ENCODE results near the gene C1orf74. TPM values are rescaled to one million over a fixed set of nuclear protein-coding genes. Genes with fewer than 3 reads are reported as not detected.

The C1orf74 gene
- total RNA-seq, 1 experiment from 2014 or later = 4.0 TPM

DNA sequence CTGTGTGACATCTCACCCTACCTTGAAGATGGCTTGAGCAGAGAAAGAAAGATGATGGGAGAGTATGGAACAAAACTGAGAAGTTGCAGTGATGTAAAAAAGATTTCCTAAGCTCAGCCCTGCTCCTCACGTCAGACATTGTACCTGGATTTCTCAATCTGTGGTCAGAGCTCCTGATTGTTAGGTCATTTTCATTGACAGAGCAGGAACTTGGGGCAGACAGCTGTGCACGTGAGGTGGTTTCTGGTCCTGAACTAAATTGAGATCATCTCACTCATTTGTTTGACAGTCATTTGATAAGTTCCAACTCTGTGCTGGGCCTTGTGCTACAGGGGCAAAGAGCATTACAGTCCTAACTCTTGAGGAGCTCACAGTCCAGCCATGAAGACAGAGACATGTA lies 18.3 kb downstream of the C1orf74 start:
- no peak overlapping the region for H3K4me2 ChIP-seq (ENCODE audit: low read depth, low read length, poor library complexity, severe bottlenecking)
- H3K4me1 ChIP-seq (ENCODE audit: low read length) = no peaks in the 10 kb centered on the region
- no peaks in the 10 kb centered on the region for H3K79me2 ChIP-seq (ENCODE audit: low read length)
- H3K27ac ChIP-seq (ENCODE audit: low read length) = no peak overlapping the region
- DNase-seq = no peak
- H4K20me1 ChIP-seq (ENCODE audit: insufficient read depth, low read depth, low read length) = no peaks in the 10 kb centered on the region
- no peaks in the 10 kb centered on the region for H3K9me2 ChIP-seq (replicated peaks; ENCODE audit: insufficient read depth, low read length)
- no peak overlapping the region for H3K9ac ChIP-seq (ENCODE audit: low read length)
- H3K36me3 ChIP-seq (ENCODE audit: insufficient read depth, low read length) = no peaks in the 10 kb centered on the region
- H2AFZ ChIP-seq (ENCODE audit: low read length) = no peak overlapping the region
- H3K9me3 ChIP-seq (ENCODE audit: low read length) = no peaks in the 10 kb centered on the region
- no peak overlapping the region for H3K4me3 ChIP-seq (ENCODE audit: low read length)
- H3K27me3 ChIP-seq (ENCODE audit: low read length) = no peaks in the 10 kb centered on the region

DNA sequence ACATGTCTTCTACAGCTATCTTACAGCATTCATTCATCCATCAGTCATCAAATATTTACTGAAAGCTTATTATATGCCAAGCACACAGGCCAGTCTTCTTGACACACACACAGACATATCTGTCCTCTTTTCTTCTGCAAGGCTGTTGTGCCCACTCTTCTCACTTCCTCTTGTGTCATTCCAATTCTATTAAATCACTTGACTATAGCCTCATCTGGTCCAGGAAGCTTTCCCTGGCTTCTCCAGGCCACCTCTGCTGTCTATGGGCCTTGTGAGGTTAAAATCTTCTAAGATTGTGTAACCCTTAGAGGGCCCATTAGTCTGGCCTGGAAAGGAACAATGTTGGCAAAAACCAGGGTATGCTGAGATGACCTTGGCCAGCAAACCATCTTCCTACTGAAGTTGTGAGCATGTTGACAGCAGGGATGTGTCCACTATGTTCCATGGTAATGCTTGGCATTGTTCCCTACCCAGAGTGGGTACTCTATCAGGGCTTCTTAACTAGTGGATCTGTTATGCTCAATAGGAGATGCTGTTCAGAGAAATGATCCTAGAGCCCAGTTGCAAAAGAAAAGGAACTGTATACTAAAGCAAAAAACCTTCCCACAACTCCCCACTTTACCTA lies 23.2 kb downstream of the C1orf74 start:
- no peak for DNase-seq

DNA sequence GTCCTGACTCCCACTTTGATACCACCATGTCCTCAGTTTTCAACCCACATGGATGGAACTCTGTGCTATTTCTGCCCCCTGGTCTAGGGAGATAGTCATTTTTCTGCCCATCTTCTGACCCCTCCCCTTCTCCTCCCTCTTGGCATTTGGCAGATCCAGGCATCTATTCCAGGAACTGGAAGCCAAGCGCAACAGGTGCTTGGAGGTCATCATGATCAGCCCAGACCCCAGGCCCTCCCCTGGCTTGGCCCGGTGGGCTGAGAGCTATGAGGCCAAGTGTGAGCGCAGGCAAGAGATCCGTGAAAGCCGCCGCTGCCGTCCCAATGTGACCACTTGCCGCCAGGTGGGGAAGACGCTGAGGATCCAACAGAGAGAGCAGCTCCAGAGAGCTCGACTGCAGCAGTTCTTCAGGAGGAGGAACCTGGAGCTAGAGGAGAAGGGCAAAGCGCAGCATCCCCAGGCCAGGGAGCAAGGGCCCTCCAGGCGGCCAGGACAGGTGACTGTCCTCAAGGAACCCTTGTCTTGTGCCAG lies 24.5 kb downstream of the C1orf74 start:
- Histone ChIP-seq H3K4me1 (ENCODE audit: low read length) (peaks cover 6% of the 10 kb centered on the region), H3K36me3 (ENCODE audit: insufficient read depth, low read length) (no peaks in the 10 kb centered on the region), H3K27ac (ENCODE audit: low read length) (no peak overlapping the region), H3K27me3 (ENCODE audit: low read length) (no peaks in the 10 kb centered on the region), H3K9me3 (ENCODE audit: low read length) (no peaks in the 10 kb centered on the region), H3K9ac (ENCODE audit: low read length) (no peak overlapping the region), H4K20me1 (ENCODE audit: insufficient read depth, low read depth, low read length) (no peaks in the 10 kb centered on the region), H3K9me2 (replicated peaks; ENCODE audit: insufficient read depth, low read length) (no peaks in the 10 kb centered on the region), H3K79me2 (ENCODE audit: low read length) (no peaks in the 10 kb centered on the region), H3K4me3 (ENCODE audit: low read length) (no peak overlapping the region), H2AFZ (ENCODE audit: low read length) (no peak overlapping the region), H3K4me2 (ENCODE audit: low read depth, low read length, poor library complexity, severe bottlenecking) (no peak overlapping the region)
- no peak for DNase-seq

More for the DNA sequence above, 23.2 kb downstream of the C1orf74 start:
- Histone ChIP-seq H3K36me3 (ENCODE audit: insufficient read depth, low read length) (no peaks in the 10 kb centered on the region), H3K27ac (ENCODE audit: low read length) (no peak overlapping the region), H3K4me1 (ENCODE audit: low read length) (peaks cover 2% of the 10 kb centered on the region), H3K9ac (ENCODE audit: low read length) (no peak overlapping the region), H3K27me3 (ENCODE audit: low read length) (no peaks in the 10 kb centered on the region), H3K79me2 (ENCODE audit: low read length) (no peaks in the 10 kb centered on the region), H2AFZ (ENCODE audit: low read length) (no peak overlapping the region), H3K4me2 (ENCODE audit: low read depth, low read length, poor library complexity, severe bottlenecking) (no peak overlapping the region), H3K9me3 (ENCODE audit: low read length) (no peaks in the 10 kb centered on the region), H3K4me3 (ENCODE audit: low read length) (no peak overlapping the region), H3K9me2 (replicated peaks; ENCODE audit: insufficient read depth, low read length) (no peaks in the 10 kb centered on the region), H4K20me1 (ENCODE audit: insufficient read depth, low read depth, low read length) (no peaks in the 10 kb centered on the region)

DNA sequence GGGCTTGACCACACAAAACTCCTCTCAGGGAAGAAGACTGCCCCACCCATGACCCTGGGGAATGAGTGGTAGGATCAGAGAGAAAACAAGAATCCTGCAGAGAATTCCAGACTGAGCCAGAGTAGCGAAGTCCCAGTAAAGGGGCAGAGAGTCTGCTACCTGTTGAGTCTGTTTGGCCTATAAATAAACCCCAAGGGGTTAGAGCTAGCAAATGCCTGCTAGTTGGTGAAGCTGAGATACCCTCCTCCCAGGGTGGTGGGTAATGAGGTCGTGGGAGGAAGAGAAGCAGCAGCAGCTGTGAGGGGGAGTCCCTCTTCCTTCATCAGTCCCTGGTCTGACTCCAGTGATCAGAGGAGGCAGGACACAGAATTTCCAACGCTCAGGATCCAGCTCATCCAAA lies 26.0 kb downstream of the C1orf74 start:
- no peaks in the 10 kb centered on the region for H3K27me3 ChIP-seq (ENCODE audit: low read length)
- no peak for DNase-seq
- peaks cover 6% of the 10 kb centered on the region for H3K4me1 ChIP-seq (ENCODE audit: low read length)
- no peak overlapping the region for H3K4me3 ChIP-seq (ENCODE audit: low read length)
- H3K9me2 ChIP-seq (replicated peaks; ENCODE audit: insufficient read depth, low read length) = no peaks in the 10 kb centered on the region
- H2AFZ ChIP-seq (ENCODE audit: low read length) = no peak overlapping the region
- no peaks in the 10 kb centered on the region for H4K20me1 ChIP-seq (ENCODE audit: insufficient read depth, low read depth, low read length)
- H3K36me3 ChIP-seq (ENCODE audit: insufficient read depth, low read length) = no peaks in the 10 kb centered on the region
- H3K4me2 ChIP-seq (ENCODE audit: low read depth, low read length, poor library complexity, severe bottlenecking) = no peak overlapping the region
- no peak overlapping the region for H3K27ac ChIP-seq (ENCODE audit: low read length)
- no peaks in the 10 kb centered on the region for H3K79me2 ChIP-seq (ENCODE audit: low read length)
- no peak overlapping the region for H3K9ac ChIP-seq (ENCODE audit: low read length)
- H3K9me3 ChIP-seq (ENCODE audit: low read length) = no peaks in the 10 kb centered on the region

DNA sequence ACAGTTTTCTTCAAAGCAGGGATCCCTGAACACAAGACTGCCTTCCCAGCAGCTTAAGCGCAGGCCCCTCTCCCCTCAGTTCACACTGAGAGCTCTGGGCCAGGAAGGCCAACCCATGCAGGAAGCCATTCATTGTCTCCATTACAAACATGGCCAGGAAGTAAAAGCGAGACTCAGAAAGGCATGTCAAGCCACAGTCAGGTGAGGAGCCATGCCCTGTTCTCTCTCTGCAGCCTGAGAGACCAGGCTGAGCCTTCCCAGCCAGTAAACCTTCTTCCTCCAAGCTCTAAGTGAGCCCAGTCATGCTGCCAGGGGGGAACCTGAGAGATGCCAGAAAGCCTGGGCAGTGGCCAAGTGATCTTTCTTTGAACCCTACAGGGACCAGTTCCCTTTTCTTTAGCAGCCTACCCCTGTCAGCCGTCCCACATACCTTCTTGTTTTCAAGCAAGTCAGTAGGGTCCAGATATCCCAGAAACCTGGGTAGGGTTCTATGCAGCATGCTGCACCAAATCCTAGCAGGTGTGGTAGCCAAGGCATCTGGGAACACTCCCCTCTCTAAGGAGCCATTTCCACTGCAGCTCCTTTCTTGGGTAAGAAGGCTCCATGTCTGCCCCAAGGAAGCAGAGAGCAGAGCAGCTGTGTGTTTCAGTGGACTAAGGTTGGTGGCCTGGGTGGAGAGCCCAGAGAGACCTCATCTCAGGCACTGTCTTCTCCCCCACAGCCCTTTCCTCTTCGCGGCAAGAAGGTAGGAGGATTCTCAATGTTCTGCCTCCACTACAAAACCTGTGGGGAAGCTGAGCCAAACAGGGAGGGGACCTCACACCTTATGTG lies 27.5 kb downstream of the C1orf74 start:
- Histone ChIP-seq H3K9me2 (replicated peaks; ENCODE audit: insufficient read depth, low read length) (no peaks in the 10 kb centered on the region), H3K4me2 (ENCODE audit: low read depth, low read length, poor library complexity, severe bottlenecking) (no peak overlapping the region), H3K9ac (ENCODE audit: low read length) (no peak overlapping the region)

DNA sequence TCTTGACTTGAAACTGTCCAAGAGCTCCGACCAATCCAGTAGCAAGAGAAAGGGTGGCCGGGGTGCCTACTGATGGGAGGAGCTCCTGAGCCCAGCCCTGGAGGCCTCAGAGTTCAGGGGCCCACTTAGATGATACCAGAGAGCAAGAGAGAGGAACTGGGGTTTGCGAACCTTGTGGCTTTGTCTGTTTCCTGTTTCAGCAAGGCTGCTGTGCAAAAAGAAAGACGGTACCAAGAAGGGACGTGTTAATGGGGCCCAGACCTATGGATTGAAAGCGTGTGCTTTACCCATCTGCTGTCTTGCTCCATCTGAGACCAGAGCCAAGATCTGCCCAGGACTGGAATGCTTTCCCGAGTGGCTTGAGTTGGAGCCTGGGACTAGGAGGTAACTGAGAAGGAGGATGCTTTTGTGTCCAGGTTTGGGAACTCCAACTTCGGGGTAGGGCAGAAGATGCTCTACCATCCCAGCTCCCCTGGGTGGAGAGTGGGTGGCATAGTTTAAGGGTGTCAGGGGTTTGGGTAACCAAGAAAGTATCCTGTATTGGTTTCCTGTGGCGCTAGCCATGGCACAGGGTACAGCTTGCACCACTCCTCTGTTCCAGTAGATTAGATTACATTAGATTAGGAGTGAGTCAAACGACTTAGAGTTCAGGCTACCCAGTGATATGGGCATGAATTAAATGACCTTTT lies 28.3 kb downstream of the C1orf74 start, which contains the start of gene TRAF3IP3:
Gene TRAF3IP3 (plus strand): TSS at position 128 of the 689 bp plus-strand sequence. CDS start 3,987 bp downstream, outside the sequence.
- Histone ChIP-seq H4K20me1 (ENCODE audit: insufficient read depth, low read depth, low read length) (no peaks in the 10 kb centered on the region), H3K9ac (ENCODE audit: low read length) (peak within 1 kb of the TSS; percentile 24; the same call in 1 of the 2 replicates), H2AFZ (ENCODE audit: low read length) (peak within 1 kb of the TSS; percentile 57; the same call in 1 of the 2 replicates), H3K4me3 (ENCODE audit: low read length) (no peak within 1 kb of the TSS), H3K36me3 (ENCODE audit: insufficient read depth, low read length) (no peaks in the 10 kb centered on the region), H3K4me1 (ENCODE audit: low read length) (peaks cover 6% of the 10 kb centered on the region), H3K9me2 (replicated peaks; ENCODE audit: insufficient read depth, low read length) (no peaks in the 10 kb centered on the region), H3K4me2 (ENCODE audit: low read depth, low read length, poor library complexity, severe bottlenecking) (no peak within 1 kb of the TSS), H3K9me3 (ENCODE audit: low read length) (no peaks in the 10 kb centered on the region), H3K79me2 (ENCODE audit: low read length) (no peaks in the 10 kb centered on the region), H3K27me3 (ENCODE audit: low read length) (no peaks in the 10 kb centered on the region), H3K27ac (ENCODE audit: low read length) (no peak within 1 kb of the TSS)
- DNase-seq = peak; percentile 65

More for the DNA sequence above, 27.5 kb downstream of the C1orf74 start:
- Histone ChIP-seq H3K36me3 (ENCODE audit: insufficient read depth, low read length) (no peaks in the 10 kb centered on the region), H3K9me3 (ENCODE audit: low read length) (no peaks in the 10 kb centered on the region), H3K27me3 (ENCODE audit: low read length) (no peaks in the 10 kb centered on the region), H3K27ac (ENCODE audit: low read length) (no peak overlapping the region), H2AFZ (ENCODE audit: low read length) (no peak overlapping the region), H3K4me3 (ENCODE audit: low read length) (no peak overlapping the region), H4K20me1 (ENCODE audit: insufficient read depth, low read depth, low read length) (no peaks in the 10 kb centered on the region), H3K4me1 (ENCODE audit: low read length) (peaks cover 6% of the 10 kb centered on the region), H3K79me2 (ENCODE audit: low read length) (no peaks in the 10 kb centered on the region)
- DNase-seq = no peak

DNA sequence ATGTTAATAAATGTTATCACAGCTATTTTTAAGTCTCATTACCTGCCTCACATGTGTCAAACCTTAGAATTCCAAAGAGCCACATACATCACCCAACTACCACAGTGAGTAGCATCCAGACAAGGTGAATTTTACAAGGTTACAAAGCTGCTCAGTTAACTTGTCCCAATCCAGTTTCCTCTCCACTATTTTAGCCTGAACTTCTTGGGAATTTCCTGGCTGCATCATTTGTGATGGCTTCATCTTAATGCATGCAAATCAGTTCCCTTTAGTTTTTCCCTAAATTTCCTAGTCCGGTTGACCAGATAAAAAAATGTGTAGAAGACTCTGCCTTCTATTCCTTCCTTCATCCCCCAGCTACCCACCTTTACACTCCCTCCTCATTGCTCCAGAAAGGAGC lies 29.1 kb downstream of the C1orf74 start:
- no peak overlapping the region for H3K9ac ChIP-seq (ENCODE audit: low read length)
- no peaks in the 10 kb centered on the region for H3K27me3 ChIP-seq (ENCODE audit: low read length)
- H3K4me1 ChIP-seq (ENCODE audit: low read length) = peaks cover 6% of the 10 kb centered on the region
- H3K27ac ChIP-seq (ENCODE audit: low read length) = no peak overlapping the region
- H3K4me3 ChIP-seq (ENCODE audit: low read length) = no peak overlapping the region
- no peak overlapping the region for H3K4me2 ChIP-seq (ENCODE audit: low read depth, low read length, poor library complexity, severe bottlenecking)
- DNase-seq = no peak
- no peaks in the 10 kb centered on the region for H3K9me3 ChIP-seq (ENCODE audit: low read length)
- no peaks in the 10 kb centered on the region for H3K9me2 ChIP-seq (replicated peaks; ENCODE audit: insufficient read depth, low read length)
- H4K20me1 ChIP-seq (ENCODE audit: insufficient read depth, low read depth, low read length) = no peaks in the 10 kb centered on the region
- 0 out of 2 replicates have a peak overlapping the region, but pooled peaks have one; percentile 57 for H2AFZ ChIP-seq (ENCODE audit: low read length)
- H3K36me3 ChIP-seq (ENCODE audit: insufficient read depth, low read length) = no peaks in the 10 kb centered on the region
- no peaks in the 10 kb centered on the region for H3K79me2 ChIP-seq (ENCODE audit: low read length)

DNA sequence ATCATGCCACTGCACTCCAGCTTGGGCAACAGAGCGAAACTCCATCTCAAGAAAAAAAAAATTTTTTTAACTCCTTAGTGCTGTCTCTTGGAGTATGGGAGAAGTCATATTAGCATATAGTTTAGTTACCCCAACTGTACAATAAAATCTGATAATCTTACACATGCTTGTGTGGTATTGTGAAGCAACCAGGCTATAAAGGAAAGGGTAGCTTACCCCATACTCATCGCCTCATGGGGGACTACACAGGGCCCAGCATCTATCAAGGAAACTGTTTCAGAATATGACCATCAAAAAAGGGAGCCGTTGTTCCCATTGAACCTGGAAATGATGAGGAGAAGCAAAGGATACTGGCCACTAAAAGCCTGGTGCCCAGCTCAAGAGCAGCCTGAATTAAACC lies 31.5 kb downstream of the C1orf74 start:
- Histone ChIP-seq H3K27ac (ENCODE audit: low read length) (no peak overlapping the region), H3K4me1 (ENCODE audit: low read length) (peaks cover 10% of the 10 kb centered on the region), H3K9me2 (replicated peaks; ENCODE audit: insufficient read depth, low read length) (no peaks in the 10 kb centered on the region), H3K9me3 (ENCODE audit: low read length) (no peaks in the 10 kb centered on the region), H3K36me3 (ENCODE audit: insufficient read depth, low read length) (no peaks in the 10 kb centered on the region), H3K79me2 (ENCODE audit: low read length) (no peaks in the 10 kb centered on the region), H3K4me3 (ENCODE audit: low read length) (no peak overlapping the region), H4K20me1 (ENCODE audit: insufficient read depth, low read depth, low read length) (no peaks in the 10 kb centered on the region), H3K27me3 (ENCODE audit: low read length) (no peaks in the 10 kb centered on the region), H3K9ac (ENCODE audit: low read length) (no peak overlapping the region), H2AFZ (ENCODE audit: low read length) (no peak overlapping the region), H3K4me2 (ENCODE audit: low read depth, low read length, poor library complexity, severe bottlenecking) (no peak overlapping the region)
- no peak for DNase-seq
